Spleen (tissue), 11 donors: Measurements from ENCODE around the gene DMAC2L. TPM values are rescaled to one million over a fixed set of nuclear protein-coding genes. Genes with fewer than 3 reads are reported as not detected.

ENCODE experiments used
- DNase-seq: peaks from one replicate; pipeline ENCODE4 v3.0.0-alpha.2; 2020
- H3K27ac ChIP-seq, 8 donors: fragments of 200-600 bp; sonication (generic) in 7 of 8; 1 replicate in 4 of 8; 2 replicates in 4 of 8; pipeline versions ENCODE4 v1.5.0 to v1.8.0; 2016 to 2021; ENCODE audit warnings: inconsistent platforms in 4 of 8, mild to moderate bottlenecking in 4 of 8, moderate library complexity in 1 of 8
- H3K27me3 ChIP-seq, 7 donors: fragments of 200-600 bp; sonication (generic) in 6 of 7; replicated peaks in 1 of 7; 1 replicate in 4 of 7; 2 replicates in 3 of 7; pipeline versions ENCODE4 v1.5.0 to v1.8.0; 2016 to 2021; ENCODE audit warnings: inconsistent platforms in 3 of 7, mild to moderate bottlenecking in 1 of 7
- H3K36me3 ChIP-seq, 6 donors: fragments of 200-600 bp; sonication (generic) in 5 of 6; 1 replicate in 4 of 6; 2 replicates in 2 of 6; pipeline versions ENCODE4 v1.5.0 to v1.8.0; 2016 to 2021; ENCODE audit warnings: inconsistent platforms in 2 of 6
- H3K4me1 ChIP-seq, 6 donors: fragments of 200-600 bp; sonication (generic) in 5 of 6; 1 replicate in 3 of 6; 2 replicates in 3 of 6; pipeline versions ENCODE4 v1.5.0 to v1.8.0; 2016 to 2021; ENCODE audit warnings: inconsistent platforms in 3 of 6
- H3K4me3 ChIP-seq, 8 donors: fragments of 200-600 bp; sonication (generic) in 7 of 8; 1 replicate in 4 of 8; 2 replicates in 4 of 8; pipeline versions ENCODE4 v1.5.0 to v1.8.0; 2016 to 2021; ENCODE audit warnings: inconsistent platforms in 4 of 8, mild to moderate bottlenecking in 4 of 8, moderate library complexity in 2 of 8
- H3K9me3 ChIP-seq, 8 donors: fragments of 200-600 bp; sonication (generic) in 7 of 8; 1 replicate in 4 of 8; 2 replicates in 4 of 8; pipeline versions ENCODE4 v1.5.0 to v1.8.0; 2016 to 2021; ENCODE audit warnings: inconsistent platforms in 4 of 8
- CTCF ChIP-seq, 11 experiments: fragments of 200-600 bp in 7 of 11; fragments of 450-650 bp in 4 of 11; sonication (generic) in 4 of 11; IDR thresholded peaks in 8 of 11; conservative IDR thresholded peaks in 3 of 11; 1 replicate in 7 of 11; 2 replicates in 4 of 11; pipeline versions ENCODE4 v1.4.0 to v1.8.0; 2016 to 2021; ENCODE audit warnings: antibody characterized with exemption in 11 of 11, inconsistent platforms in 4 of 11, mild to moderate bottlenecking in 1 of 11
- POLR2A ChIP-seq, 3 donors: fragments of 450-650 bp; IDR thresholded peaks; one replicate each; pipeline ENCODE4 v1.5.1; 2017; ENCODE audit warnings: antibody characterized with exemption in 3 of 3, mild to moderate bottlenecking in 1 of 3
- POLR2AphosphoS5 ChIP-seq, 3 donors: sonication (generic); formaldehyde crosslinking; IDR thresholded peaks; one replicate each; pipeline ENCODE4 v1.5.1; 2017; ENCODE audit warnings: antibody characterized with exemption in 3 of 3
- WGBS, 5 donors: extraction: QIAGEN DNeasy Blood & Tissue Kit in 3 of 5; methylation state at CpG; one replicate each; pipeline versions ENCODE4 v1.1.5 to v1.1.7; 2013 to 2018; 5-methylcytosine and 5-hydroxymethylcytosine counted together
- intact Hi-C: fragments of 100-400 bp; cut with DNase I; formaldehyde crosslinking; loops from one replicate; pipeline ENCODE4 v1.15.0; 2023; ENCODE audit warnings: low total_unique reads
- polyA plus RNA-seq, 3 donors: library from polyadenylated mRNA; stranded (reverse); fragments of 200-250 nt; gene quantifications; one replicate each; pipeline ENCODE4 v1.2.1, GENCODE V29; 2013
- total RNA-seq, 7 donors: library from RNA; depleted of rRNA in 3 of 7; stranded (reverse); fragments of >200 nt in 3 of 7; fragmentation: NEBNext Ultra II Directional in 4 of 7; extraction: Animal tissue kit (Norgen Biotek cat#: 25700) in 4 of 7; gene quantifications; one replicate each; pipeline versions ENCODE4 v1.1.0 to v1.2.1, GENCODE V29; 2016 to 2021
- donor health status: healthy with polysubstance abuse.
- donor health status: DM: no; HTN: no; CAD: no; lungs with moderate emphysema.
- donor health status: DM: no; HTN: no; CAD: no.
- donor health status: Bipolar disorder and iron deficiency.
- donor health status: healthy.
- donor health status: DM: no; HTN: no; CAD: no.
- donor health status: DM: yes; HTN: yes; CAD: no.

Gene DMAC2L
- total and polyA plus RNA-seq, 10 donors = 10.0 to 24.7 (median 18.5) TPM

- H3K36me3 ChIP-seq = peaks cover 0 to 12% (median 1%) of the 10 kb centered on the region in 6 donors
- no peak for DNase-seq
- H3K27me3 ChIP-seq = no peaks in the 10 kb centered on the region
- intact Hi-C loops = no loop called here
- WGBS, 5 donors = 92 to 99% (median 95%) methylated on average over 5 of the region's 5 CpGs
- H3K4me3 ChIP-seq = no peak overlapping the region
- TF ChIP-seq CTCF (IDR thresholded peaks at IDR 0.05 in 8 of 11, conservative IDR thresholded peaks at IDR 0.05 in 3 of 11) (no peak), POLR2AphosphoS5 (IDR thresholded peaks at IDR 0.05) (no peak), POLR2A (IDR thresholded peaks at IDR 0.05) (no peak)
- H3K4me1 ChIP-seq = no peaks in the 10 kb centered on the region
- no peaks in the 10 kb centered on the region for H3K9me3 ChIP-seq
- H3K27ac ChIP-seq = no peak overlapping the region
Measured at GRCh38 chr14:50288146-50288545, 24.0 kb upstream of the DMAC2L start.

GRCh38 chr14:50290306-50290705 lies 21.8 kb upstream of the DMAC2L start:
- TF ChIP-seq POLR2AphosphoS5 (IDR thresholded peaks at IDR 0.05) (no peak), CTCF (IDR thresholded peaks at IDR 0.05 in 8 of 11, conservative IDR thresholded peaks at IDR 0.05 in 3 of 11) (no peak), POLR2A (IDR thresholded peaks at IDR 0.05) (no peak)

GRCh38 chr14:50299585-50299984 lies 12.5 kb upstream of the DMAC2L start:
- H3K27me3 ChIP-seq = no peaks in the 10 kb centered on the region
- WGBS, 5 donors = 94 to 98% (median 96%) methylated on average over 2 of the region's 2 CpGs
- no peaks in the 10 kb centered on the region for H3K9me3 ChIP-seq
- no peak for DNase-seq
- no peak for TF ChIP-seq CTCF (IDR thresholded peaks at IDR 0.05 in 8 of 11, conservative IDR thresholded peaks at IDR 0.05 in 3 of 11)
- no peak for TF ChIP-seq POLR2A (IDR thresholded peaks at IDR 0.05)
- TF ChIP-seq POLR2AphosphoS5 (IDR thresholded peaks at IDR 0.05) = no peak
- H3K4me1 ChIP-seq = peaks cover 0 to 6% (median 0%) of the 10 kb centered on the region in 6 donors
- H3K27ac ChIP-seq = no peak overlapping the region
- H3K4me3 ChIP-seq = no peak overlapping the region
- intact Hi-C loops = no loop called here
- H3K36me3 ChIP-seq = peaks cover 0 to 5% (median 0%) of the 10 kb centered on the region in 6 donors

More at GRCh38 chr14:50290306-50290705, 21.8 kb upstream of the DMAC2L start:
- Histone ChIP-seq H3K36me3 (peaks cover 0 to 18% (median 1%) of the 10 kb centered on the region in 6 donors), H3K27ac (no peak overlapping the region), H3K4me1 (no peaks in the 10 kb centered on the region), H3K4me3 (no peak overlapping the region), H3K9me3 (no peaks in the 10 kb centered on the region), H3K27me3 (no peaks in the 10 kb centered on the region)
- intact Hi-C loops = no loop called here
- no peak for DNase-seq
- WGBS, 5 donors = 80 to 97% (median 87%) methylated on average over 5 of the region's 5 CpGs

- intact Hi-C loops = no loop called here
- H3K4me1 ChIP-seq = peaks cover 0 to 6% (median 0%) of the 10 kb centered on the region in 6 donors
- no peak for TF ChIP-seq POLR2AphosphoS5 (IDR thresholded peaks at IDR 0.05)
- no peak for TF ChIP-seq POLR2A (IDR thresholded peaks at IDR 0.05)
- no peak for TF ChIP-seq CTCF (IDR thresholded peaks at IDR 0.05 in 8 of 11, conservative IDR thresholded peaks at IDR 0.05 in 3 of 11)
- peaks cover 0 to 5% (median 0%) of the 10 kb centered on the region in 6 donors for H3K36me3 ChIP-seq
- DNase-seq = no peak
- no peaks in the 10 kb centered on the region for H3K9me3 ChIP-seq
- no peak overlapping the region for H3K4me3 ChIP-seq
- H3K27me3 ChIP-seq = no peaks in the 10 kb centered on the region
- H3K27ac ChIP-seq = no peak overlapping the region
Measured at GRCh38 chr14:50301914-50302313, 10.2 kb upstream of the DMAC2L start.
